ENCODE results near the gene SUSD3. TPM values are rescaled to one million over a fixed set of nuclear protein-coding genes. Genes with fewer than 3 reads are reported as not detected.

SUSD3 gene
- total and polyA plus RNA-seq, 2 donors (not counting 3 experiments of a cell fraction or from before 2014, with no cell fraction given) = not detected

DNA sequence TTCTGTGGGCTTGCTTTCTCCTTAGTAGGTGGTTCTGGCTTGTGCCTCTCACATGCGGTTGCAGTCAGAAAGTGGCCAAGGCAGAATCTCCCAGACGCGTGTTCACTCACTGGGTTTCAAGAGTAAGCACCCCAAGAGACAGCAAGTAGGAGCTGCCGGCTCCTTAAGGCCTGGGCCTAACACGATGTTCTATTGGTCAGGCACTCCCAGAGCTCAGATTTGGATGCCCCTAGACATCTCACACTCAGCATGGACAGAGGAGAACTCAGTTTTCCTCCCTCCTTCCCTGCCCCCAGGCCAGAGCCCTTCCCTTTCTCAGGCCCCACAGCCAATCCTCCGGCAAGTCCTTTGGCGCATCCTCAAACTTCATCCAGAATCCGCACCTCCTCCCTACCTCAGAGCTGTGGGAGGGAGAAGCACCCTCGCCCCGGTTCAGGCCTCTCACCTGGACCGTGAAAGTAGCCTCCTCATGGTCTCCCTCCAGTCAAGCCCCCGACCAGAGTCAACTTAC, 31.0 kb downstream of the SUSD3 start:
- no peak overlapping the region for H3K9ac ChIP-seq (replicated peaks; ENCODE audit: extremely low read depth, insufficient read depth, low read length)
- H3K36me3 ChIP-seq (ENCODE audit: control insufficient read depth in 2 of 2, extremely low read depth in 1 of 2, insufficient read depth in 2 of 2, low read length in 2 of 2) = no peaks in the 10 kb centered on the region
- intact Hi-C loops (cut with micrococcal nuclease) (no loop called here), dilution Hi-C loops (cut with MboI; ENCODE audit: extremely low pct_ligation_motif_present, low sequenced_read_pairs) (no loop called here)
- TF ChIP-seq JUN (IDR thresholded peaks at IDR 0.05; ENCODE audit: borderline replicate concordance, insufficient read depth, insufficient read length, low read depth) = no peak
- TF ChIP-seq POLR2AphosphoS5 (IDR thresholded peaks at IDR 0.05; ENCODE audit: insufficient read depth, low read depth, low read length) = no peak
- TF ChIP-seq, protein P1, sequence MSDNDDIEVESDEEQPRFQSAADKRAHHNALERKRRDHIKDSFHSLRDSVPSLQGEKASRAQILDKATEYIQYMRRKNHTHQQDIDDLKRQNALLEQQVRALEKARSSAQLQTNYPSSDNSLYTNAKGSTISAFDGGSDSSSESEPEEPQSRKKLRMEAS (IDR thresholded peaks at IDR 0.05; ENCODE audit: insufficient read depth, insufficient read length) = no peak
- no peak for TF ChIP-seq GATA2 (IDR thresholded peaks at IDR 0.05; ENCODE audit: insufficient read depth, insufficient read length, low read depth, low read length)
- H3K4me2 ChIP-seq (ENCODE audit: insufficient read depth, low read length) = no peak overlapping the region
- FAIRE-seq = no peak
- H3K9me3 ChIP-seq (replicated peaks; ENCODE audit: control insufficient read depth, insufficient read depth, low read length) = no peaks in the 10 kb centered on the region
- no peaks in the 10 kb centered on the region for H4K20me1 ChIP-seq (replicated peaks; ENCODE audit: control insufficient read depth, extremely low read depth, insufficient read depth, low read length)
- DNase-seq (ENCODE audit: low read depth, low spot score) = no peak
- POLR2A ChIA-PET = interaction anchor here (0.7 kb wide), 1 partner anchor 63 kb away, joined by 4 read pairs; no protein-coding TSS in a partner anchor
- CTCF ChIA-PET = no interaction called here
- H3K4me3 ChIP-seq (replicated peaks in 1 of 3; ENCODE audit: insufficient read depth in 1 of 3, low read depth in 1 of 3, low read length in 3 of 3) = no peak overlapping the region
- BruUV-seq (replicated peaks) = no TSS peak
- peaks cover under 1% of the 10 kb centered on the region for H3K4me1 ChIP-seq (ENCODE audit: control insufficient read depth, extremely low read depth, insufficient read depth, low read length)
- no peaks in the 10 kb centered on the region for H3K27me3 ChIP-seq (ENCODE audit: control insufficient read depth in 2 of 2, insufficient read depth in 2 of 2, low read length in 2 of 2)
- no peak overlapping the region for H2AFZ ChIP-seq (ENCODE audit: low read depth, low read length)
- no peaks in the 10 kb centered on the region for H3K79me2 ChIP-seq (ENCODE audit: control insufficient read depth, insufficient read depth, low read length)
- no peaks in the 10 kb centered on the region for H3K9me1 ChIP-seq (replicated peaks; ENCODE audit: control insufficient read depth, extremely low read depth, insufficient read depth, low read length)
- H3K27ac ChIP-seq (ENCODE audit: insufficient read depth, low read depth, low read length) = no peak overlapping the region

DNA sequence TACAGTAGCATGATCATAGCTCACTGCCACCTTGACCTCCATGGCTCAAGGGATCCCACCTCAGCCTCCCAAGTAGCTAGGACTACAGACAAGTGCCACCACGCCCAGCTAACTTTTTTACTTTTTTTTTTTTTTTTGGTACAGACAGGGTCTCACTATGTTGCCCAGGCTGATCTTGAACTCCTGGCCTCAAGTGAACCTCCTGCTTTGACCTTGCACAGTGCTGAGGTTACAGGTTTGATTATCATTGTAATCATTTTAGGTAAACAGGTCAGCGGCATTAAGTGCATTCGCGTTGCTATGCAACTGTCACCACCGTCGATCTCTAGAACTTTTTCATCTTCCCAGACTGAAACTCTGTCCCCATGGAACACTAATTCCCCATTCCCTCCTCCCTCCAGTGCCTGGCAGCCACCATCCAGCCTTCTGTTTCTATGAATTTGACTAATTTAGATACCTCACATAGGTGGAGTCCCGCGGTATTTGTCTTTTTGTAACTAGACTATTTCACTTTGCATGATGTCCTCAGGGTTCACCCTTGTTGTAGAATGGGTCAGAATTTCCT, 31.7 kb downstream of the SUSD3 start:
- TF ChIP-seq JUN (IDR thresholded peaks at IDR 0.05; ENCODE audit: borderline replicate concordance, insufficient read depth, insufficient read length, low read depth) (no peak), GATA2 (IDR thresholded peaks at IDR 0.05; ENCODE audit: insufficient read depth, insufficient read length, low read depth, low read length) (no peak), POLR2AphosphoS5 (IDR thresholded peaks at IDR 0.05; ENCODE audit: insufficient read depth, low read depth, low read length) (no peak), MYC (IDR thresholded peaks at IDR 0.05; ENCODE audit: low read depth, low read length) (no peak), POLR2A (IDR thresholded peaks at IDR 0.05; ENCODE audit: low read depth, low read length) (no peak), FOS (IDR thresholded peaks at IDR 0.05; ENCODE audit: borderline replicate concordance, insufficient read depth, low read length) (no peak), EZH2 (IDR thresholded peaks at IDR 0.05; ENCODE audit: borderline replicate concordance, low read depth, low read length, severe bottlenecking) (no peak)
- TF ChIP-seq, protein P2, sequence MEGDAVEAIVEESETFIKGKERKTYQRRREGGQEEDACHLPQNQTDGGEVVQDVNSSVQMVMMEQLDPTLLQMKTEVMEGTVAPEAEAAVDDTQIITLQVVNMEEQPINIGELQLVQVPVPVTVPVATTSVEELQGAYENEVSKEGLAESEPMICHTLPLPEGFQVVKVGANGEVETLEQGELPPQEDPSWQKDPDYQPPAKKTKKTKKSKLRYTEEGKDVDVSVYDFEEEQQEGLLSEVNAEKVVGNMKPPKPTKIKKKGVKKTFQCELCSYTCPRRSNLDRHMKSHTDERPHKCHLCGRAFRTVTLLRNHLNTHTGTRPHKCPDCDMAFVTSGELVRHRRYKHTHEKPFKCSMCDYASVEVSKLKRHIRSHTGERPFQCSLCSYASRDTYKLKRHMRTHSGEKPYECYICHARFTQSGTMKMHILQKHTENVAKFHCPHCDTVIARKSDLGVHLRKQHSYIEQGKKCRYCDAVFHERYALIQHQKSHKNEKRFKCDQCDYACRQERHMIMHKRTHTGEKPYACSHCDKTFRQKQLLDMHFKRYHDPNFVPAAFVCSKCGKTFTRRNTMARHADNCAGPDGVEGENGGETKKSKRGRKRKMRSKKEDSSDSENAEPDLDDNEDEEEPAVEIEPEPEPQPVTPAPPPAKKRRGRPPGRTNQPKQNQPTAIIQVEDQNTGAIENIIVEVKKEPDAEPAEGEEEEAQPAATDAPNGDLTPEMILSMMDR (IDR thresholded peaks at IDR 0.05; ENCODE audit: extremely low read depth in 1 of 2, insufficient read depth in 1 of 2, low read depth in 1 of 2, low read length in 2 of 2) = no peak
- TF ChIP-seq, protein P1 (IDR thresholded peaks at IDR 0.05; ENCODE audit: insufficient read depth, insufficient read length) = no peak

More for the DNA sequence above, 31.7 kb downstream of the SUSD3 start:
- Histone ChIP-seq H3K79me2 (ENCODE audit: control insufficient read depth, insufficient read depth, low read length) (no peaks in the 10 kb centered on the region), H2AFZ (ENCODE audit: low read depth, low read length) (no peak overlapping the region), H4K20me1 (replicated peaks; ENCODE audit: control insufficient read depth, extremely low read depth, insufficient read depth, low read length) (no peaks in the 10 kb centered on the region), H3K4me1 (ENCODE audit: control insufficient read depth, extremely low read depth, insufficient read depth, low read length) (peaks cover 6% of the 10 kb centered on the region), H3K36me3 (ENCODE audit: control insufficient read depth in 2 of 2, extremely low read depth in 1 of 2, insufficient read depth in 2 of 2, low read length in 2 of 2) (no peaks in the 10 kb centered on the region), H3K27ac (ENCODE audit: insufficient read depth, low read depth, low read length) (no peak overlapping the region), H3K9me1 (replicated peaks; ENCODE audit: control insufficient read depth, extremely low read depth, insufficient read depth, low read length) (no peaks in the 10 kb centered on the region), H3K9me3 (replicated peaks; ENCODE audit: control insufficient read depth, insufficient read depth, low read length) (no peaks in the 10 kb centered on the region), H3K27me3 (ENCODE audit: control insufficient read depth in 2 of 2, insufficient read depth in 2 of 2, low read length in 2 of 2) (no peaks in the 10 kb centered on the region), H3K4me3 (replicated peaks in 1 of 3; ENCODE audit: insufficient read depth in 1 of 3, low read depth in 1 of 3, low read length in 3 of 3) (no peak overlapping the region), H3K9ac (replicated peaks; ENCODE audit: extremely low read depth, insufficient read depth, low read length) (no peak overlapping the region), H3K4me2 (ENCODE audit: insufficient read depth, low read length) (no peak overlapping the region)
- POLR2A ChIA-PET = interaction anchor here (0.7 kb wide), 1 partner anchor 63 kb away, joined by 4 read pairs; no protein-coding TSS in a partner anchor
- dilution Hi-C loops (cut with MboI; ENCODE audit: extremely low pct_ligation_motif_present, low sequenced_read_pairs) (no loop called here), intact Hi-C loops (cut with micrococcal nuclease) (loop anchor here (5.0 to 10.0 kb wide), 3 partner anchors 33 to 1075 kb away; partner anchors contain the start of genes IPPK and SUSD3)
- DNase-seq (ENCODE audit: low read depth, low spot score) (no peak), FAIRE-seq (no peak)
- no TSS peak for BruUV-seq (replicated peaks)
- CTCF ChIA-PET = no interaction called here

Measured in endothelial cell of umbilical vein (primary cell).